ENCODE results near the gene NRP1. TPM values are rescaled to one million over a fixed set of nuclear protein-coding genes. Genes with fewer than 3 reads are reported as not detected.

The NRP1 gene
- total and polyA plus RNA-seq, 10 donors: 4.8 to 202 (median 138) TPM

GRCh38 chr10:33155720-33156638 lies 178.5 kb downstream of the NRP1 start:
- Histone ChIP-seq H3K4me1 (peaks cover 0 to 18% (median 0%) of the 10 kb centered on the region in 6 donors), H3K27me3 (replicated peaks in 1 of 7) (no peaks in the 10 kb centered on the region), H3K36me3 (no peaks in the 10 kb centered on the region), H3K9me3 (no peaks in the 10 kb centered on the region), H3K27ac (no peak overlapping the region), H3K4me3 (no peak overlapping the region)
- WGBS, 5 donors: 64 to 78% (median 70%) methylated on average over 10 of the region's 10 CpGs
- DNase-seq: no peak
- no peak for TF ChIP-seq POLR2AphosphoS5 (IDR thresholded peaks at IDR 0.05)
- peak in 9 of 11 experiments; percentile 54 to 71 (median 59) for TF ChIP-seq CTCF (IDR thresholded peaks at IDR 0.05 in 8 of 11, conservative IDR thresholded peaks at IDR 0.05 in 3 of 11)
- no peak for TF ChIP-seq POLR2A (IDR thresholded peaks at IDR 0.05)
- intact Hi-C loops (cut with DNase I; ENCODE audit: low total_unique reads): loop anchor here (10.0 kb wide), 1 partner anchor 361 kb away; no protein-coding TSS in a partner anchor

GRCh38 chr10:33154590-33154989 lies 179.9 kb downstream of the NRP1 start:
- no peaks in the 10 kb centered on the region for H3K9me3 ChIP-seq
- no peaks in the 10 kb centered on the region for H3K27me3 ChIP-seq (replicated peaks in 1 of 7)
- TF ChIP-seq POLR2AphosphoS5 (IDR thresholded peaks at IDR 0.05) (no peak), POLR2A (IDR thresholded peaks at IDR 0.05) (no peak), CTCF (IDR thresholded peaks at IDR 0.05 in 8 of 11, conservative IDR thresholded peaks at IDR 0.05 in 3 of 11) (no peak)
- H3K4me1 ChIP-seq: peaks cover 0 to 18% (median 2%) of the 10 kb centered on the region in 6 donors
- H3K27ac ChIP-seq: peak overlapping the region in 1 of 8 donors; percentile 66
- WGBS, 5 donors: 85 to 91% (median 87%) methylated on average over 5 of the region's 5 CpGs
- intact Hi-C loops (cut with DNase I; ENCODE audit: low total_unique reads): loop anchor here (10.0 kb wide), 1 partner anchor 360 kb away; no protein-coding TSS in a partner anchor
- H3K4me3 ChIP-seq: no peak overlapping the region
- H3K36me3 ChIP-seq: no peaks in the 10 kb centered on the region
- DNase-seq: no peak

- intact Hi-C loops (cut with DNase I; ENCODE audit: low total_unique reads): loop anchor here (10.0 kb wide), 1 partner anchor 359 kb away; no protein-coding TSS in a partner anchor
- Histone ChIP-seq H3K27ac (peak overlapping the region in 5 of 8 donors; percentile 15 to 66 (median 24)), H3K27me3 (replicated peaks in 1 of 7) (no peaks in the 10 kb centered on the region), H3K4me3 (no peak overlapping the region), H3K36me3 (no peaks in the 10 kb centered on the region), H3K9me3 (no peaks in the 10 kb centered on the region), H3K4me1 (peaks cover 0 to 18% (median 2%) of the 10 kb centered on the region in 6 donors)
- no peak for TF ChIP-seq POLR2A (IDR thresholded peaks at IDR 0.05)
- TF ChIP-seq CTCF (IDR thresholded peaks at IDR 0.05 in 8 of 11, conservative IDR thresholded peaks at IDR 0.05 in 3 of 11): no peak
- TF ChIP-seq POLR2AphosphoS5 (IDR thresholded peaks at IDR 0.05): no peak
- DNase-seq: no peak
- WGBS, 5 donors: 54 to 75% (median 62%) methylated on average over 3 of the region's 3 CpGs
Measured at GRCh38 chr10:33153968-33154327, 180.5 kb downstream of the NRP1 start.

Data from spleen (tissue), 11 donors.